GM19397 (cell line): ENCODE data around the gene ABCG1.

Experiments
- ATAC-seq: cut with Tn5 transposase; IDR thresholded peaks from one replicate; pipeline ENCODE4 v1.9.1; 2021; ENCODE audit warnings: mild to moderate bottlenecking, moderate library complexity; ENCODE audit not compliant: unreplicated experiment

The ABCG1 gene

GRCh38 chr21:42214081-42214750, 4.7 kb upstream of the ABCG1 start:
- no peak for ATAC-seq

GRCh38 chr21:42214921-42215320, 4.0 kb upstream of the ABCG1 start:
- ATAC-seq: no peak

GRCh38 chr21:42215942-42216725, 2.8 kb upstream of the ABCG1 start:
- no peak for ATAC-seq

- no peak for ATAC-seq
Observed at GRCh38 chr21:42216726-42217572, 2.0 kb upstream of the ABCG1 start.

GRCh38 chr21:42219606-42220137, 732 bp downstream of the ABCG1 start:
- peak; percentile 11 for ATAC-seq

- ATAC-seq: peak; percentile 54
Observed at GRCh38 chr21:42220138-42220701, 1.3 kb downstream of the ABCG1 start.

- ATAC-seq: no peak
Observed at GRCh38 chr21:42221581-42222345, 2.8 kb downstream of the ABCG1 start.

GRCh38 chr21:42222386-42222785, 3.4 kb downstream of the ABCG1 start:
- no peak for ATAC-seq

- ATAC-seq: no peak
Observed at GRCh38 chr21:42222821-42223390, 4.0 kb downstream of the ABCG1 start.

- no peak for ATAC-seq
Observed at GRCh38 chr21:42223826-42224575, 5.1 kb downstream of the ABCG1 start.

- ATAC-seq: no peak
Observed at GRCh38 chr21:42225042-42225441, 6.1 kb downstream of the ABCG1 start.

GRCh38 chr21:42225571-42226155, 6.7 kb downstream of the ABCG1 start:
- no peak for ATAC-seq

- no peak for ATAC-seq
Observed at GRCh38 chr21:42226626-42227025, 7.7 kb downstream of the ABCG1 start.

GRCh38 chr21:42227909-42228708, 9.2 kb downstream of the ABCG1 start:
- peak; percentile 83 for ATAC-seq

- no peak for ATAC-seq
Observed at GRCh38 chr21:42228709-42229220, 9.8 kb downstream of the ABCG1 start.

- no peak for ATAC-seq
Observed at GRCh38 chr21:42229676-42230075, 10.7 kb downstream of the ABCG1 start.

GRCh38 chr21:42230178-42230577, 11.2 kb downstream of the ABCG1 start:
- no peak for ATAC-seq

GRCh38 chr21:42230636-42231035, 11.7 kb downstream of the ABCG1 start:
- ATAC-seq: no peak
